HL-60 (cell line): ENCODE results near the gene SH3RF3.

Experiments used
- CTCF ChIP-seq: IDR thresholded peaks from one replicate; pipeline ENCODE4 v1.5.1; 2011; ENCODE audit warnings: low read length, control low read depth, inconsistent platforms; ENCODE audit not compliant: insufficient read depth
- GABPA ChIP-seq: IDR thresholded peaks from 2 replicates; pipeline ENCODE4 v1.6.1; 2012; ENCODE audit warnings: low read depth
- POLR2AphosphoS5 ChIP-seq: IDR thresholded peaks from 2 replicates; pipeline ENCODE4 v1.6.1; 2012; ENCODE audit warnings: low read depth
- SPI1 ChIP-seq: IDR thresholded peaks from 2 replicates; pipeline ENCODE4 v1.6.1; 2012; ENCODE audit warnings: low read depth, mild to moderate bottlenecking, borderline replicate concordance
- TF ChIP-seq, protein P1 (sequence below): IDR thresholded peaks from 2 replicates; pipeline ENCODE4 v1.6.1; 2012; ENCODE audit warnings: low read depth; ENCODE audit not compliant: insufficient replicate concordance

GRCh38 chr2:109507217-109507616 is 378.2 kb downstream of the SH3RF3 start:
- no peak for TF ChIP-seq CTCF
- TF ChIP-seq GABPA = no peak
- peak; percentile 82 for TF ChIP-seq POLR2AphosphoS5
- TF ChIP-seq, protein P1, sequence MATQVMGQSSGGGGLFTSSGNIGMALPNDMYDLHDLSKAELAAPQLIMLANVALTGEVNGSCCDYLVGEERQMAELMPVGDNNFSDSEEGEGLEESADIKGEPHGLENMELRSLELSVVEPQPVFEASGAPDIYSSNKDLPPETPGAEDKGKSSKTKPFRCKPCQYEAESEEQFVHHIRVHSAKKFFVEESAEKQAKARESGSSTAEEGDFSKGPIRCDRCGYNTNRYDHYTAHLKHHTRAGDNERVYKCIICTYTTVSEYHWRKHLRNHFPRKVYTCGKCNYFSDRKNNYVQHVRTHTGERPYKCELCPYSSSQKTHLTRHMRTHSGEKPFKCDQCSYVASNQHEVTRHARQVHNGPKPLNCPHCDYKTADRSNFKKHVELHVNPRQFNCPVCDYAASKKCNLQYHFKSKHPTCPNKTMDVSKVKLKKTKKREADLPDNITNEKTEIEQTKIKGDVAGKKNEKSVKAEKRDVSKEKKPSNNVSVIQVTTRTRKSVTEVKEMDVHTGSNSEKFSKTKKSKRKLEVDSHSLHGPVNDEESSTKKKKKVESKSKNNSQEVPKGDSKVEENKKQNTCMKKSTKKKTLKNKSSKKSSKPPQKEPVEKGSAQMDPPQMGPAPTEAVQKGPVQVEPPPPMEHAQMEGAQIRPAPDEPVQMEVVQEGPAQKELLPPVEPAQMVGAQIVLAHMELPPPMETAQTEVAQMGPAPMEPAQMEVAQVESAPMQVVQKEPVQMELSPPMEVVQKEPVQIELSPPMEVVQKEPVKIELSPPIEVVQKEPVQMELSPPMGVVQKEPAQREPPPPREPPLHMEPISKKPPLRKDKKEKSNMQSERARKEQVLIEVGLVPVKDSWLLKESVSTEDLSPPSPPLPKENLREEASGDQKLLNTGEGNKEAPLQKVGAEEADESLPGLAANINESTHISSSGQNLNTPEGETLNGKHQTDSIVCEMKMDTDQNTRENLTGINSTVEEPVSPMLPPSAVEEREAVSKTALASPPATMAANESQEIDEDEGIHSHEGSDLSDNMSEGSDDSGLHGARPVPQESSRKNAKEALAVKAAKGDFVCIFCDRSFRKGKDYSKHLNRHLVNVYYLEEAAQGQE = peak; percentile 17
- peak; percentile 40; the same call in 1 of the 2 replicates for TF ChIP-seq SPI1
